PC-9 (cell line): ENCODE results near the gene ASTL. TPM values are rescaled to one million over a fixed set of nuclear protein-coding genes. Genes with fewer than 3 reads are reported as not detected.

Experiments used
- BruUV-seq: library from RNA; stranded (reverse); fragments of 400-500 nt; replicated peaks from 2 replicates; lab custom pipeline; 2021; lab: Mats Ljungman, UMichigan
- CTCF ChIA-PET: fragments of 300-600 bp; sonication (Branson Sonifier 250); formaldehyde crosslinking; loops from one replicate; lab custom pipeline; 2022; ENCODE audit warnings: antibody characterized with exemption; lab: Charles Lee
- POLR2A ChIA-PET: fragments of 300-600 bp; sonication (Branson Sonifier 250); formaldehyde crosslinking; loops from one replicate; lab custom pipeline; 2022; ENCODE audit warnings: antibody characterized with exemption; ENCODE audit not compliant: unreplicated experiment; lab: Charles Lee
- DNase-seq, 2 experiments: peaks; one replicate each; pipeline versions ENCODE4 v3.0.0 to v3.0.0-alpha.2; 2015 to 2022; ENCODE audit warnings: mixed read lengths in 1 of 2
- H2AFZ ChIP-seq: fragments of 200-600 bp; sonication (generic); 2 replicates; pipeline ENCODE4 v1.8.1; 2017; ENCODE audit warnings: antibody characterized with exemption
- H3F3A ChIP-seq: fragments of 200-600 bp; sonication (generic); 2 replicates; pipeline ENCODE4 v1.8.1; 2017; ENCODE audit warnings: antibody characterized with exemption, mild to moderate bottlenecking, low read depth; ENCODE audit not compliant: insufficient read depth
- H3K27ac ChIP-seq: fragments of 200-600 bp; sonication (generic); 2 replicates; pipeline ENCODE4 v1.6.1; 2016; ENCODE audit warnings: mixed run types
- H3K27me3 ChIP-seq: fragments of 200-600 bp; sonication (generic); 2 replicates; pipeline ENCODE4 v1.6.1; 2016; ENCODE audit warnings: low read depth, mixed run types; ENCODE audit not compliant: insufficient read depth
- H3K36me3 ChIP-seq: fragments of 200-600 bp; sonication (generic); 2 replicates; pipeline ENCODE4 v1.6.1; 2016; ENCODE audit warnings: low read depth, mixed run types
- H3K4me1 ChIP-seq: fragments of 200-600 bp; sonication (generic); replicated peaks from 2 replicates; pipeline ENCODE4 v1.6.1; 2016; ENCODE audit warnings: mixed run types; ENCODE audit not compliant: insufficient read depth
- H3K4me2 ChIP-seq: fragments of 200-600 bp; sonication (generic); 2 replicates; pipeline ENCODE4 v1.6.1; 2017; ENCODE audit warnings: mixed run types
- H3K4me3 ChIP-seq: fragments of 200-600 bp; sonication (generic); 2 replicates; pipeline ENCODE4 v1.6.1; 2016; ENCODE audit warnings: mixed run types
- H3K79me2 ChIP-seq: fragments of 200-600 bp; sonication (generic); 2 replicates; pipeline ENCODE4 v1.6.1; 2017; ENCODE audit warnings: low read depth, mixed run types
- H3K9me2 ChIP-seq: fragments of 200-600 bp; sonication (generic); 2 replicates; pipeline ENCODE4 v1.8.1; 2017; ENCODE audit warnings: mild to moderate bottlenecking; ENCODE audit not compliant: insufficient read depth
- H3K9me3 ChIP-seq: fragments of 200-600 bp; sonication (generic); 2 replicates; pipeline ENCODE4 v1.8.1; 2016; ENCODE audit warnings: low read depth; ENCODE audit not compliant: insufficient read depth
- H4K20me1 ChIP-seq: fragments of 200-600 bp; sonication (generic); 2 replicates; pipeline ENCODE4 v1.8.1; 2017; ENCODE audit not compliant: insufficient read depth
- CTCF ChIP-seq: fragments of 200-600 bp; sonication (generic); conservative IDR thresholded peaks from 2 replicates; pipeline ENCODE4 v1.6.1; 2017; ENCODE audit warnings: mixed run types, antibody characterized with exemption, mild to moderate bottlenecking, moderate library complexity
- EZH2 ChIP-seq: fragments of 200-600 bp; sonication (generic); IDR thresholded peaks from 2 replicates; pipeline ENCODE4 v1.8.0; 2017; ENCODE audit warnings: antibody characterized with exemption, low read depth
- intact Hi-C: fragments of 100-400 bp; cut with micrococcal nuclease; formaldehyde crosslinking; loops from one replicate; pipeline ENCODE4 v1.10.0; 2022; ENCODE audit not compliant: unreplicated experiment
- total RNA-seq: library from RNA; stranded (reverse); gene quantifications from 2 replicates; pipeline ENCODE4 v1.2.3, GENCODE V29; 2021

ASTL gene
- total RNA-seq, 1 experiment from 2014 or later = not detected

DNA sequence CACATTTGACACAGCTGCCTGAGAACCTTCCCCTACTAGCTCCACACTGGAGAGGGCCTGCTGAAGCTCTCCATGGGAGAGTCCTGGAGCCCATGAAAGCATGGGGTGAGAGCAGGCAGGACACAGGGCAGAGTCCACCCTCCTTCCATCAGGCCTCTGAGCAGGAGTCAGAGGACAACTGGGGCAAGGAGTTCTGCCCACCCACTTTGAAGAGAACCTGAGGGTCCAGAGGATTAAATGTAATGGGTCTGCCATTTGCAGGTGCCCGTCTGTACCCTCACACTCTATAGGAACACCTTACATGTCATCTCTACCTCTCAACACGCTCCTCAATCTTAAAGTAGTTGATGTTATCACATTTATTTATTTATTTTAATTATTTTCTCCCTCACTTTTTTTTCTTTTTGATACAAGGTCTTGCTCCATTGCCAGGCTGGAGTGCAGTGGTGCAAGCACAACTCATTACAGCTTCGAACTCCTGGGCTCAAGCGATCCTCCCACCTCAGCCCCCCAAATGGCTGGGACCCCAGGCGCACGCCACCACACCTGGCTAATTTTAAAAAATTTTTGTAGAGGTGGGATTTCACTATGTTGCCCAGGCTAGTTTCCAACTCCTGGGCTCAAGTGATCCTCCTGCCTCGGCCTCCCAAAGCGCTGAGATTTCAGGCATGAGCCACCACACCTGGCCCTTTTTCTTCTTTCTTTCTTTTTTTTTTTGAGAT is 32.1 kb downstream of the ASTL start:
- Histone ChIP-seq H3K4me2 (no peak overlapping the region), H2AFZ (no peak overlapping the region), H3K79me2 (no peaks in the 10 kb centered on the region), H3K4me3 (no peak overlapping the region), H3K27ac (no peak overlapping the region), H3K27me3 (peaks cover 27% of the 10 kb centered on the region), H3K4me1 (no peaks in the 10 kb centered on the region), H4K20me1 (no peaks in the 10 kb centered on the region), H3K36me3 (no peaks in the 10 kb centered on the region), H3K9me2 (no peaks in the 10 kb centered on the region), H3F3A (no peaks in the 10 kb centered on the region), H3K9me3 (no peaks in the 10 kb centered on the region)
- POLR2A ChIA-PET = no interaction called here
- TF ChIP-seq CTCF (no peak), EZH2 (no peak)
- BruUV-seq = no TSS peak
- DNase-seq = no peak
- CTCF ChIA-PET = no interaction called here
- intact Hi-C loops = no loop called here

DNA sequence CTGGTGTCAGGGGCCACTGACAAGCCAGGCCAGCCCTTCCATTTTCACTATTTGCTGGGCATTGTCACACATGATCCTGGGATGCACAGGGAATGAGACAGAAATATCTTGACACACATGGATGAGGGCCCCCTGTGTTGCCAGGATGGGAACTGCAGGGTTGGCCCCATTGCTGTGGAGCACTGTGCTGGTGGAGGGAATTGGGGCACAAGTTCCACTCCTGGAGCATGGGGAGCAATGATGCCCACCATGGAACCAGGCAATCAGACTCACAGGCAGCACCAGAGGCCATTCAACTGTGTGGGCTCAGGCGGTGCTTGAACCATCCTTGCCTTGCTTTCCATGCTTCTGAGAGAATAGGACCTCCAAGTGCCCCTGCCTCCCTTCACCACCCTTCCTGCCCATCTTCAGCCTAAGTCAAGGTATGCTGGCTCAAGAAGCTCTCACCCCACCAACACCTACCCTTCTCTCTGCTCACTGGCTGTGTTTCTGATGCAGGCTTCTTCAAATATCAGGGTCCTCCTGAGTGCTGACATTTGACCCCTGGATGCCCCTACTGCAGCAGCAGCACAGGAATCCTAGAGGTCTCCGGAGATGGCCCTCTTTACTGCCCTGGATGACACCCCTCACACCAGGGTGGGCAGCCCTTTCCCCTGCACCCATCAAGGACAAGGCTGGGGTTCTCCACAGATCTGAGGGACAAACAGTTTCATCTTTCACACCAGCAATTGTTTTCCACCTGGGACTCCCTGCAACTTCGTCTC is 33.0 kb downstream of the ASTL start:
- H3K36me3 ChIP-seq = no peaks in the 10 kb centered on the region
- H3K4me2 ChIP-seq = no peak overlapping the region
- H3K79me2 ChIP-seq = no peaks in the 10 kb centered on the region
- TF ChIP-seq EZH2 = no peak
- no peak for TF ChIP-seq CTCF
- intact Hi-C loops = no loop called here
- peaks cover 21% of the 10 kb centered on the region for H3K27me3 ChIP-seq
- BruUV-seq = no TSS peak
- no peaks in the 10 kb centered on the region for H4K20me1 ChIP-seq
- no peak overlapping the region for H2AFZ ChIP-seq
- H3F3A ChIP-seq = no peaks in the 10 kb centered on the region
- ChIA-PET CTCF (no interaction called here), POLR2A (no interaction called here)
- no peak for DNase-seq
- no peaks in the 10 kb centered on the region for H3K9me3 ChIP-seq
- H3K9me2 ChIP-seq = no peaks in the 10 kb centered on the region
- H3K27ac ChIP-seq = no peak overlapping the region
- no peak overlapping the region for H3K4me3 ChIP-seq
- H3K4me1 ChIP-seq = no peaks in the 10 kb centered on the region

- Histone ChIP-seq H3K4me2 (no peak overlapping the region), H2AFZ (no peak overlapping the region), H3K4me3 (no peak overlapping the region), H3K9me2 (no peaks in the 10 kb centered on the region), H3K27ac (no peak overlapping the region), H3K27me3 (peaks cover 21% of the 10 kb centered on the region), H3K9me3 (no peaks in the 10 kb centered on the region), H3K79me2 (no peaks in the 10 kb centered on the region), H3F3A (no peaks in the 10 kb centered on the region), H3K4me1 (no peaks in the 10 kb centered on the region), H3K36me3 (no peaks in the 10 kb centered on the region), H4K20me1 (no peaks in the 10 kb centered on the region)
- ChIA-PET CTCF (no interaction called here), POLR2A (no interaction called here)
- intact Hi-C loops = no loop called here
- no peak for DNase-seq
- TF ChIP-seq EZH2 (no peak), CTCF (no peak)
- BruUV-seq = no TSS peak
These were observed 33.8 kb downstream of the ASTL start for GRCh38 chr2:96104487-96104861.
